Stimulated activated CD8-positive, alpha-beta memory T cell treated with anti-CD3 and anti-CD28 coated beads, Interleukin-7, amount 100 ng/mL, for 1 hour (primary cell): ENCODE data around the gene HLA-B.
A peak's percentile ranks its signal among the peaks of the same experiment; 100 is the strongest.
"Not testable (repeated sequence)": the region's sequence is repeated elsewhere in the genome, so short reads cannot be mapped to it uniquely, and the experiment has no call there.

ENCODE experiments used
- DNase-seq, 2 donors: peaks; one replicate each; pipeline ENCODE4 v3.0.0-alpha.2; 2020; ENCODE audit warnings: low read depth in 2 of 2

The HLA-B gene

DNA sequence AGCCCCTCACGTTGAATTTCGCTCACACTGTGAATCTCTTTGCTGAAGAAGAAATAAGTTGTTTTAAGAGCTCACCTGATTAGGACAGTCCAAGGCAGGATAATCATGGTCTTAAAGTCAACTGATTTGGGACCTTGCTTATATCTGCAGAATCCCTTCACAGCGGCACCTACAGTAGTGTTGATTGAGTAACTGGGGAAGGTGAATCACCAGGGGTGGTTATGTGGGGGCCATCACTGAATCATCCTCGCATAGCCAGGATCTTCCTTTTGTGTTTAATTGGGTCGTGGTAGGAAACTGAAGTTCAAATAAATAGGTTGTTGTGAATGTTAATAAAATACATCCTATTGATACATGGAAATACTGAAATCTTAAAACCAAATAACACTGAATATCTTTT is 26.2 kb upstream of the HLA-B start:
- DNase-seq, result no peak

DNA sequence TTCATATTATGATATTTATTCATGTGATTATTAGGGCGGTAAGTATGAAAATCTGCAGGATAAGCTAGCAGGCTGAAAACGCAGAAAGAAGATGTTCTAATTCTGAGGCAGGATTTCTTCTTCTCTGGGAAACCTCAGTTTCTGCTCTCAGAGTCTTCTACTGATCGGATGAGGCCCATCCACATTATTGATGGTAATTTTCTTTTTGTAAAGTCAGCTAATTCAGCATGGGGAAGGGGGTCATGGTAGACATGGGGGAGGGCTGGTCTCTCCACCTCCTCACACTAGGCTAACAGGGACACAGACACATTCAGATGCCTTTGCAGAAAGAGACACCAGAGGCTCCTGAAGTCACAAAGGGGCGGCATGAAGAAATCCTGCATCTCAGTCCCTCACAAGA is 24.7 kb upstream of the HLA-B start:
- DNase-seq, result no peak

DNA sequence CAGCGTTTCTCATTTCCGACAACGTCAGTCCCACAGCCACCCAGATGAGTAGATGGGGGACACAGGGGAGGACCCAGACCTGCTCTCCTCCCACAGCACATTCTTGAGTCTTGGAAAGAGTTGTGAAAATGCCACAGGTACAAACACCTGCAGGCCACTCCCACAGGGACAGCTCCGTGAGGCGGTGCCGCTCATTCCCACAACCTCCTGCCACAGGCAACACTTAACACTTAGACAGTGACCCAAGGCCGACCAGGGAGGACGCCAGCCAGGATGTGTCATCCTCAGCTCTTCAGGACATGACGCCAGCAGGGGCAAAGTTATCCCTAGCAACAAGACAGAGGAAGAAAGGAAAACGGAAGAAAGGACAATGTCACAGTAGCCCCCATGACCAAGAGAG is 22.9 kb upstream of the HLA-B start:
- no peak for DNase-seq

DNA sequence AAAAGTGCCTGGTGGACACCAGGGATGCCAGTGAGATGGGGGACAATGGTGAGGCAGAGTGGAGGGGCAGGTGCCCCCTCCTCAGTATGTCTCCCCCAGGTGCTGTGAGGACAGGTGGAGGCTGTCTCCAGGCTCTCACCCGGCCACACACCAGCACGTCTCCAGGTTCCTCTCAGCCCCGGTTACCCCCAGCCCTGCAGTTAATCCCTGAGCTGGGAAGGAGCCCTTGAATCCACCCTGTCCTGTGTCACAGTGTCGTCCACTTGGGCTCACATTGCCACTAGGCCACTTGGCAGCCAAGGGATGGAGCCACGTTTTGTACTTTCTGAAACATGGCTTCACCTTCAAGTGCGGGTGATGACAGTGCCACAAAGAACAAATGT is 21.7 kb upstream of the HLA-B start:
- DNase-seq, result no peak

DNA sequence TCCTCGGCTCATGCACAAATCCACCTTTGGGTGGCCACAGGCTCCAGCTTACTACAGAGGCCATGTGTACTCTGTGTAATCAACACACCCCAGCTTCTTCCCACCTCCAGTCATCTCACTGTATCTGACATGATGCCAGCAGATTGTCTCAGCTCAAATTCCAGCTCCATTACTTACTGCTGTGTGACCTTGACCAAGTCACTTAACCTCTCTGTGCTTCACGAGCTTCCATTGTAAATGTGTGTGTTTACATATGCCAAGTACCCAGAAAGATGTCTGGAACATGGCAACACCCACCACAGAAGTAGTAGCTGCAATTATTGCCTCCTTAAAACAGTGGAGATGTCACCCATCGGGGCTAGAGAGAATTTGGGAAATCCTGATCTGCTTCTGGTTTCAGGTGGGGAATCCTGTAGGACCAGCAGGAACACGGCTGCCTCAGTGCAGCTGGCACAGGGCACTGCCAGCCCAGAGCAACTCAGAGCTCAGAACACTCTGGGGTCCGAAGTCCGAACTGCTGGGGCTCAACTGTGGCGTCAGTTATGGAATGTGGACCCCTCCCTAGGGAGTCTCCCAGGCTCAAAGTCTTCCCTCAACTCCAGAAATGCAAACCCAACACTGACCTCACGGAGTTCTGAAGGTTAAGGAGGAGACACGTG is 21.2 kb upstream of the HLA-B start:
- DNase-seq, result no peak

DNA sequence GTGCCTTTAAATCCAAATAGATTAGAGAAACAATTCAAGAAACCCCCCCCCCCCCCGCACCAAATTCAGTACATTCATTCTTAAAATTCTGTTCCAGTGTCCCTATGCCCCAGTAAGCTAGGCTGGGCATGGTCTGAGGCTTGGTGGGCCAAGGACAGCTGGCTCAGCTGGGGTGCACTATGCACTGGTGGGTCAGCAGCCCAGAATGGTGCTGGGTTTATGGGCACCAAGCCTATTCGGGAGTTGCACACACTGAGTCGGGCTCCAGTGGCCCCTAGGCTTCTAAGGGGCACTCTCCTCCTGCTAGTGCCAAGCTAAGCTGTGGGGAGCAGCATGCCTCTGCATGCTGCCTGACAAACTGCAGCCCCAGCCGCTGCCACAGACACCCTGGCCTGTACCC is 20.1 kb upstream of the HLA-B start:
- no peak for DNase-seq

DNA sequence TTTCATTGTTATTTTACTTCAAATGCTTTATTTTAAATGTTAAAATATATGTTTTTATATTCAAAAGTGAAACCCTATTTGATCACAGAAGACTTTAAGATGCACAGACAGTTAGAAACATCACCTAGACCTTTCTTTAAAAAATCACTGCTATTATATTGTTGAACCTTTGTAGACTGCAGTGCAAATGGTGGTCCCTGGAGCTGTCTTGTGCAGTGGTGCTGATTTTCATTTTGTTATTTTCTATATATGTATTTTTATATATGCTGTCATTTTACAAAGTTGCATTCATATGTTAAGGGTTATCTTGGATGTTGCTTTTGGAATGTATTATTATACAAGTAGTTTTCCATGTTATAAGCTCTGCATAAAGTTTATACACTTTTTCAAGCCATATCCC is 18.7 kb upstream of the HLA-B start:
- DNase-seq, result no peak

DNA sequence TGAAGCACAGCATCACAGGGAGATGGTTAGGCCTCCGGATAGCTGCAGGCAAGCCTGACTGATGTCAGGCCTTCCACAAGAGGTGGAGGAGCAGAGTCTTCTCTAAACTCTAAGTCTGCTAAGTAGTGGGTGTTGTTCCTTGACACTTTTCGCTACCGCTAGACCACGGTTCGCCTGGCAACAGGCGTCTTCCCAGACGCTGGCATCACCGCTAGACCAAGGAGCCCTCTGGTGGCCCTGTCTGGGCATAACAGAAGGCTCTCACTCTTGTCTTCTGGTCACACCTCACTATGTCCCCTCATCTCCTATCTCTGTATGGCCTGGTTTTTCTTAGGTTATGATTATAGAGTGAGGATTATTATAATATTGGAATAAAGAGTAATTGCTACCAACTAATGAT is 17.1 kb upstream of the HLA-B start:
- not testable (repeated sequence) for DNase-seq

DNA sequence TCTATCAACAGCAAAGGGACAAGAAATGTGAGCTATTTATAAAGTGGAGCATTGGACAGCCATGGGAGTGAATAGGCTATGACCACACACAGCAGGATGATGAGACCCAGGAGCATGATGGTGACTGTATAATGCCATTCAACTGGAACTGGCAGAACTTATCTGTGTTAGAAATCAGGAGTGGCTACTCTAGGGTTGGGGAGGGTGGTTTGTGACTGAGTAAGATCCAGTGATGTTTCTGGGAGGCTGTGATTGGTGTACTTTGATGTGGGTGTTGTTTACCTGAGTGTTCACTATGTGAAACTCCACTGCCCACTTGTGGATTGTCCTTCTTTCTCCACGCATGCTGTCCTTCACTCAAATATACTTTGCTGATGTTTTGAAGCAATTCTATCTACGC is 11.5 kb upstream of the HLA-B start:
- no peak for DNase-seq

DNA sequence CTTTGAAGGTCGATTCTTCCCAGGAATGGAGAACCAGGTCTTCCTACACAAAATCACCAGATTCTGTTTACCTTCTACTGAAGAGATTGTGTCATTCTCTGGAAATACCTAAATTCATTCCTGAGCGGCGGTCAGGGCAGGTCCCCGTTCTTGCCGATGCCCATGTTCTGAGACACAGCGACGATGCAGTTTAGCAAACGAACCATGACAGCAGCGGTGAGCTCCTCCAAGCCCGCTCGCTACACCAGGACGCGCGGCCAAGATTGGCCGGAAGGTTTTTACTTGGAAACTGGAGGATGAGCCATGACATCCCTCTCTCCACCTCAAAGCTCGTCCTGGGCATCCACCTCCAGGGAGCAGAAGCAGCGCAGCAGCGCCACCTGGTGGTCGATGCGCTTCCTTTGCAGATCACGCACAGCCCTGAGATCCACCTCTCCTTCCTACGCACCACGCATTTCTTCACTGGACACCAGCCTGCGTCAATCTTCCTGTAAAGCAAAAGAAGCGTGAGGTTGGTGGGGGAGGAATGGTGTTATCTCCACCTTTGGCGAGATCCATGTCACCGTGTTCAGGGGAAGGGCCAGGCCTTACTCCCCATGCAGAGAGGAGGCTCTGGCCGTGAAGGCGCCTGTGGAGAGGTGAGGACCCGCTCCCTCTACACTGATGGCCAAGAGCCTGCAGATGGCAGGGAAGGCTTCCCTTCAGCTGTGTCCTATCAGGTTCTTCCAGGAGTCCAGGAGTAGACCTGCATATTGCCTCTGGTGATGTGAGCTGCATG is 9.9 kb upstream of the HLA-B start:
- DNase-seq, result peak; percentile 58 to 83

DNA sequence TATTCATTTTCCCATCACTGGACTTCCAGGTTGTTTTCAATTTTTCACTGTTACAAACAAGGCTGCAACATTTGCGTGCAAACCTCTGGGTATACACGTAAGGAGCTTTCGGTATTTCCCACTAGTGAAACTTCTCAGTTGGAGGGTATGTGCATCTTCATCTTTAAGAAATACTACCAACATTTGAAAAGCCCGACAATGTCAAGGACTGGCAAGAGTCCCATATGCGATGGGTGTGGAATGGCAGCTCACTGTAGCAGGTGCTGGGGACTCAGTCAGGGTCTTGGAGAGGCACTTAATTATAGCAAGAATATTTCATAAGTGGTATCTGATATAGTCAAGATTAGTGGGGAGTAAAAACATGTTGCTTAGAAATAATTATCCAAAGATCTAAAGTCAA is 8.9 kb upstream of the HLA-B start:
- DNase-seq, result no peak

DNA sequence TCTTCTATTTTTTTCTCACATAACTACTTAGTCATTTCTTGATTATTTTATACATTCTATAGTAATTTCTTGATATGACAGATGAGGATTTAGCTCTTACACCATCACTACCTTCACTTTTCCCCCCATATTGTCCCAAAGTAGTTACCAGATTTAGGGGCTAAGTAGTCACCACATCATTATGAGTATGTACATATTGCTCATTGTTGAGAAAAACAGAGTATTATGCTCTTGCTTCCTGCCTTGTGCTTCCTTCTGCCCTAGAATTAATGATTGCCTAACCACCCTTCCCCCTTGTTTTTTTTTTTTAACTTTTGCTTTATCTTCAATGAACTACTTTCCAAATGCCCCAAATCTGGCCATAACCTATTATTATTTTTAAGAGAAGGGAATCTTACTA is 6.8 kb upstream of the HLA-B start:
- DNase-seq, result no peak

DNA sequence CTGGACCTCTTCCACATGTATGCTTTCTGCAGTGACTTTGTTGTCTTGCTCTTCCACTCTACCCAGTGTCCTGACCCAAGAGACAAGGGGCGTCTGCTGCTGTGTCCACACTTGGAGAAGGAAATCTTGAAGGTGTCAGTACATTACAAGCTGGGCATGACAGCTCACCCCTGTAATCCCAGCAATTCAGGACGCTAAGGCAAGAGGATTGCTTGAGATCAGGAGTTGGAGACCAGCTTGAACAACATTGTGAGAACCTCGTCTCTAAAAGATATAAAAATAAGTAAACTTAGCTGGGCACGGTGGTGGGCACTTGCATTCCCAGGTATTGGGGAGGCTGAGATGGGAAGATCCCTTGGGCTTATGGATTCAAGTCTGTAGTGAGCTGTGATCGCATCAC is 5.8 kb upstream of the HLA-B start:
- no peak for DNase-seq

DNA sequence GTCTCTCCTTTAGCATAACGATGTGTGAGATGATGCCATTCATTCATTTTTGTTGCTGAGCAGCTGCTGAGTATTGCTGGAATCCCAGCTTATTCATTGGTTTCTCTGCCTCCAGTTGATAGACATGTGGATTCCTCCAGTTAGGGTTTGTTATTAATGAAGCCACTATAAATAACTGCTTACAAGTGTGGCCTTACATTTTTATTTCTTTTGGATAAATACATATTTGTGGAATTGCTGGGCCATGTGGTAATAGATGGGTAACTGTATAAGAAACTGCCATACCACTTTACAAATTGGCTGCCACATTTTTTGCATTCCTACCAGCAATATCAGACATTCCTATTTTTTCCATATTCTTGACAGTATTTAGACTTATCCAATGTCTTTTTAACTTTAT is 2.6 kb upstream of the HLA-B start:
- no peak for DNase-seq

DNA sequence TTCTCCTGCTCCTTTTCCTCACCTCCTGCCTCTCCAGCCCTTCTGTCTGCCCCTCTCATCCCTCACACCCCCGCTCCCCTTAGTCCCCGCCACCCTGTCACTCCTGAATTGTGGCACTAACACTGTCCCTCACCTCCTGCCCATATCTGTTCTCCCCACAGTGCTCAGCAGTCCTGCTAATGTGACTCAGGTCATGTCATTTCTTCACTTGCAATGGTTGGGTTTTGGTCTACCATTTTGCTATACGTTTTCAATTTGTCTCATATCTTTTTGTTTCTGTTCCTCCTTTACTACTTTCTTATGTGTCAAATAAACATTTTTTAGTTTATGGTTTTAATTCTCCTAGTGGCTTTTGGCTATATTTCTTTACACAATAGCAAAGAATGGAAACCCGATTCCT is 1.3 kb upstream of the HLA-B start:
- no peak for DNase-seq

DNA sequence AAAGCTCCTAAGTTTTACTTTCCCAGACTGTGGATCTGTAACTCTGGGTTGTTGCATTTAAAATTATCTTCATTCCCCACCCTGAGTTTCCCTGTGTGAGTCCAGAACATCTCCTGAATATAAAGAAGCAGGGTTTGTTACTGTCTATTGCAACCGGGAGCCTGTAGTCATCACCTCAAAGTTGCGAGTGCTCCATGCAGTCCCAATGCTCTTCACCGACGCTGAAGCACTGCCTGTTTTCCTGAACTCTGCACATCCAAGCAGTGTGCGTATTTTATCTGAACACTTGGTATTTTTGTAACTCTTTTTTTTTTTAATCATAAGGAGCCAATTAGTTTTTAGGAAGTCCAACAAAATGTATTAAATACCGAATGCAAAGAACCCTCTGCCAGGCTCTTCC is 907 bp upstream of the HLA-B start:
- DNase-seq, result no peak

DNA sequence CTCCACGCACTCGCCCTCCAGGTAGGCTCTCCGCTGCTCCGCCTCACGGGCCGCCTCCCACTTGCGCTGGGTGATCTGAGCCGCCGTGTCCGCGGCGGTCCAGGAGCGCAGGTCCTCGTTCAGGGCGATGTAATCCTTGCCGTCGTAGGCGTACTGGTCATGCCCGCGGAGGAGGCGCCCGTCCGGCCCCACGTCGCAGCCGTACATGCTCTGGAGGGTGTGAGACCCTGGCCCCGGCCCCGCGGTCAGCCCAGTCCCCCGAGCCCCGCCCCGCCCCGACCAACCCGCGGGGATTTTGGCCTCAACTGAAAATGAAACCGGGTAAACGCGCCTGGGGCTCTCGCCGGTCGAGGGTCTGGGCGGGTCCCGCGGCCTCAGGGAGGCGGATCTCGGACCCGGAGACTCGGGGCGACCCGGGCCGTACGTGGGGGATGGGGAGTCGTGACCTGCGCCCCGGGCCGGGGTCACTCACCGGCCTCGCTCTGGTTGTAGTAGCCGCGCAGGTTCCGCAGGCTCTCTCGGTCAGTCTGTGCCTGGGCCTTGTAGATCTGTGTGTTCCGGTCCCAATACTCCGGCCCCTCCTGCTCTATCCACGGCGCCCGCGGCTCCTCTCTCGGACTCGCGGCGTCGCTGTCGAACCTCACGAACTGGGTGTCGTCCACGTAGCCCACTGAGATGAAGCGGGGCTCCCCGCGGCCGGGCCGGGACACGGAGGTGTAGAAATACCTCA is 598 bp downstream of the HLA-B start:
- DNase-seq, result no peak

DNA sequence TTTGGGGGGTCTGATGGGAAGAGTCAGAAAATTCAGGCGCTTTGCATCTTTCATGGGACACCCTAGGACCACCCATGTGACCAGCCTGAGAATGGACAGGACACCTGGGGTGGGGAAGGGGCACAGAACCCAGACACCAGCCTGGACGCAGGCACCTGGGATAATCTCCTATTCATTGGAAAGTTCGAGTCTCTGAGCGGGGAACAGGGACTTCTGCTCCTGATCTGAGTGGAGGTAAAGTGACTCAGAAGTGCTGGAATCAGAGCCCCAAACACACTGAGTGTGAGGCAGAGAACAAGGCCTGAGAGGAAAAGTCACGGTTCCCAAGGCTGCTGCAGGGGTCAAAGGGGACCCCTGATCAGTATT is 1.4 kb downstream of the HLA-B start:
- no peak for DNase-seq

DNA sequence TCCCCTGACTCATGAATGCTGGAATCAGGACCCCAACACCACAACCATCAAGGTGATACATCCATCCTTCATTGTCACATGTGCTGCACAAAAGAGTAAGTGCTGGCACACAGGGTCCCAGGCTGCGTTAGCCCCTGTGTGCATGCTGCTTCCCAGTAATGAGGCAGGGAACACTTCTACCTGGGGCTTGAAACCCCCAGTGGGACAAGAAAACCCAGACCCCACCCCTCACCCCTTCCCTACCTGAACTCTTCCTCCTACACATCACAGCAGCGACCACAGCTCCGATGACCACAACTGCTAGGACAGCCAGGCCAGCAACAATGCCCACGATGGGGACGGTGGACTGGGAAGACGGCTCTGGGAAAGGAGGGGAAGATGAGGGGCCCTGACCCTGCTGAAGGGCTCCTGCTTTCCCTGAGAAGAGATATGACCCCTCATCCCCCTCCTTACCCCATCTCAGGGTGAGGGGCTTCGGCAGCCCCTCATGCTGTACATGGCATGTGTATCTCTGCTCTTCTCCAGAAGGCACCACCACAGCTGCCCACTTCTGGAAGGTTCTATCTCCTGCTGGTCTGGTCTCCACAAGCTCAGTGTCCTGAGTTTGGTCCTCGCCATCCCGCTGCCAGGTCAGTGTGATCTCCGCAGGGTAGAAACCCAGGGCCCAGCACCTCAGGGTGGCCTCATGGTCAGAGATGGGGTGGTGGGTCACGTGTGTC is 2.0 kb downstream of the HLA-B start:
- DNase-seq, result no peak

DNA sequence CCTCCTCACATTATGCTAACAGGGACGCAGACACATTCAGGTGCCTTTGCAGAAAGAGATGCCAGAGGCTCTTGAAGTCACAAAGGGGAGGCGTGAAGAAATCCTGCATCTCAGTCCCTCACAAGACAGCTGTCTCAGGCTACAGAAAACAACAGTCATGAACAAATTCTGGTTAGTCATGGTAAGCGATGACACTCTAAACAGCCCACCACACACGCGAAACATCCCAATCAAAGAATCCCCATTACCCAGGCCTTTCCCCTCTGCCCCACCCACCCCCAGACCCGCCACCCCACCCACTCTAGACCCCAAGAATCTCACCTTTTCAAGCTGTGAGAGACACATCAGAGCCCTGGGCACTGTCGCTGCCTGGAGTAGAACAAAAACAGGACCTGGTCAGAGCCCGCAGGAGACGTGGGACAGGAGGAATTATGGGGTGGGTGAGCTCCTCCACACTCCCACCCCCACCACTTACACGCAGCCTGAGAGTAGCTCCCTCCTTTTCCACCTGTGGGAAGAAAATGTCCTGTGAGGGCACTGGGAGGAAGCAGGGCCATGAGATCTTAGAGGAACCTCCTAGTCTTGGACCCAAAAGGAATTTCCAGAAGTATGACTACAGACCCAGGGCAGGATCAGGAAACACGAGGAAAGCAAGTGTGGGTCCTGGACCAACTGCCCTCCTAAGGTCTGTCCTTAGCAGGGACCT is 2.7 kb downstream of the HLA-B start:
- no peak for DNase-seq

DNA sequence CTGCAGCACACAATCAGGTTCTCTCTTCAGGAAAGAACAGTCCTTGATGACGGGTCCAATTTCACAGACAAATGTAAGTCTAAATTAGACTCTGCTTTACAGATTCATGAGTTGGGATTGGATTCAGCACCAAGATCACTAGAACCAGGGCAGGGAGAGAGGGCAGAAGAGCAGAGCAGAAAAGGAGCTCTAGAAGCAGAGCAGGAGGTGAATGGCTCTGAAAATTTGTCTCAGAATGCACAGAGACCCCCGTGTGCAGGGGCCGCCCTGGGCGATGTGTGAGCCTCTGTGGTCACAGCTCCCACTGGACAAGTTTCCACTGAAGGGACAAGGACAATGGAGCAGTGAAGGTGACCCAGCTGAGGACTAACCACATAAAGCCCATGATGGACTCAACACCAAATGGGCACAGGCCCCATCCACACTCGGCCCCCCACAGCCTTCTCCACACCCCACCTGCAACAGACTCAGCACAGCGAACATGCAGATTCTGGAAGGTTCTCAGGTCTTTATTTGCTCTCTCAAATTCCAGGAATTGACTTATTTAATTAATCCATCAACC is 3.5 kb downstream of the HLA-B start:
- no peak for DNase-seq
